Activated CD8-positive, alpha-beta T cell treated with anti-CD3 and anti-CD28 coated beads, Interleukin-2, amount 10 ng/mL, durations not matched to agents 7 days and 5 days (primary cell): ENCODE data around the gene ADA. TPM values are rescaled to one million over a fixed set of nuclear protein-coding genes. Genes with fewer than 3 reads are reported as not detected.

Source experiments
- ATAC-seq: fragments of 150-1000 bp; cut with Tn5 transposase; one replicate; pipeline ENCODE4 v1.10.0; 2021; ENCODE audit warnings: moderate library complexity
- CTCF ChIA-PET: fragments of 350-600 bp; sonication (Branson Sonifier 250); formaldehyde crosslinking; loops from one replicate; lab custom pipeline; 2021; ENCODE audit warnings: antibody characterized with exemption; lab: Charles Lee
- POLR2A ChIA-PET: fragments of 350-600 bp; sonication (Branson Sonifier 250); formaldehyde crosslinking; loops from one replicate; lab custom pipeline; 2021; ENCODE audit warnings: antibody characterized with exemption; lab: Charles Lee
- DNase-seq: peaks from one replicate; pipeline ENCODE4 v3.0.0-alpha.2; 2020
- H3K27ac Mint-ChIP-seq: one replicate; pipeline ENCODE4 v1.8.0; 2021; ENCODE audit warnings: mild to moderate bottlenecking, mixed read lengths
- H3K27me3 Mint-ChIP-seq: one replicate; pipeline ENCODE4 v1.8.0; 2021; ENCODE audit warnings: low read depth, mixed read lengths
- H3K36me3 Mint-ChIP-seq: one replicate; pipeline ENCODE4 v1.8.0; 2021; ENCODE audit warnings: low read depth, mixed read lengths
- H3K4me1 Mint-ChIP-seq: one replicate; pipeline ENCODE4 v1.8.0; 2021; ENCODE audit warnings: low read depth, mixed read lengths
- H3K4me3 Mint-ChIP-seq: one replicate; pipeline ENCODE4 v1.8.0; 2021; ENCODE audit warnings: mild to moderate bottlenecking, mixed read lengths
- H3K9me3 Mint-ChIP-seq: one replicate; pipeline ENCODE4 v1.8.0; 2022; ENCODE audit warnings: mixed read lengths; ENCODE audit not compliant: insufficient read depth
- total RNA-seq, 2 experiments: library from RNA; stranded (reverse); gene quantifications; one replicate each; pipeline ENCODE4 v1.2.3, GENCODE V29; 2021

ADA gene
- total RNA-seq, 2 experiments from 2014 or later, result 110 to 112 TPM

- Mint-ChIP-seq H3K4me1 (peaks cover 92% of the 10 kb centered on the region), H3K4me3 (peak overlapping the region; percentile 63), H3K9me3 (no peaks in the 10 kb centered on the region), H3K27me3 (no peaks in the 10 kb centered on the region), H3K27ac (peak overlapping the region; percentile 99), H3K36me3 (peaks cover 61% of the 10 kb centered on the region)
- ChIA-PET POLR2A (interaction anchor here (0.7 to 2.7 kb wide), 6 partner anchors 8 to 1186 kb away, joined by 3 to 9 read pairs (median 4); partner anchors contain the start of gene STK4), CTCF (interaction anchor here (0.9 to 11.1 kb wide), 7 partner anchors 23 to 427 kb away, joined by 3 to 150 read pairs (median 6); no protein-coding TSS in a partner anchor)
- ATAC-seq, result peak; percentile 58
- DNase-seq, result peak; percentile 63
These were observed 6.8 kb downstream of the ADA start for GRCh38 chr20:44644667-44645131.

DNA sequence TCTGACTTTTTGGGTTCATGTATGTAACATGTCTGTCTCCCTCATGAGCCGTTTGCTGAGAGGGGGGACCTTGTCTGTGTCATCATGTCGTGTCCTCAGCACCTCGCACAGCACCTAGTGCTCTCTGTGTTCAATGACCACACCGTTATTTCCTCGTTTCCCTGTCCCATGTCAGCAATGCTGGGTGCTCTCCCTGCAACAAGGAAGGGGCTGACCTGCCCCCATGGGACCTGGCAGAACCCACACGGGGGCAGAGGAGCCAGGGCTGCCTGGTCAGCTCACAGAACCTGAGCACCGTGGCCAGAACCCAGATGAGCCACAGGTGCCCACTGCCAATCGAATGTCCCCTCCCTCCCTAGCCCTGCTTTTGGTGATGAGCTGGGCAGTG, 7.3 kb downstream of the ADA start:
- peaks cover 91% of the 10 kb centered on the region for H3K4me1 Mint-ChIP-seq
- POLR2A ChIA-PET, result interaction anchor here (0.7 to 2.7 kb wide), 5 partner anchors 8 to 322 kb away, joined by 3 to 9 read pairs (median 5); partner anchors contain the start of gene STK4
- no peaks in the 10 kb centered on the region for H3K27me3 Mint-ChIP-seq
- H3K4me3 Mint-ChIP-seq, result peak overlapping the region; percentile 63
- H3K36me3 Mint-ChIP-seq, result peaks cover 61% of the 10 kb centered on the region
- H3K9me3 Mint-ChIP-seq, result no peaks in the 10 kb centered on the region
- CTCF ChIA-PET, result interaction anchor here (0.9 to 11.1 kb wide), 6 partner anchors 24 to 89 kb away, joined by 3 to 150 read pairs (median 8); no protein-coding TSS in a partner anchor
- ATAC-seq, result no peak
- peak overlapping the region; percentile 99 for H3K27ac Mint-ChIP-seq
- no peak for DNase-seq

DNA sequence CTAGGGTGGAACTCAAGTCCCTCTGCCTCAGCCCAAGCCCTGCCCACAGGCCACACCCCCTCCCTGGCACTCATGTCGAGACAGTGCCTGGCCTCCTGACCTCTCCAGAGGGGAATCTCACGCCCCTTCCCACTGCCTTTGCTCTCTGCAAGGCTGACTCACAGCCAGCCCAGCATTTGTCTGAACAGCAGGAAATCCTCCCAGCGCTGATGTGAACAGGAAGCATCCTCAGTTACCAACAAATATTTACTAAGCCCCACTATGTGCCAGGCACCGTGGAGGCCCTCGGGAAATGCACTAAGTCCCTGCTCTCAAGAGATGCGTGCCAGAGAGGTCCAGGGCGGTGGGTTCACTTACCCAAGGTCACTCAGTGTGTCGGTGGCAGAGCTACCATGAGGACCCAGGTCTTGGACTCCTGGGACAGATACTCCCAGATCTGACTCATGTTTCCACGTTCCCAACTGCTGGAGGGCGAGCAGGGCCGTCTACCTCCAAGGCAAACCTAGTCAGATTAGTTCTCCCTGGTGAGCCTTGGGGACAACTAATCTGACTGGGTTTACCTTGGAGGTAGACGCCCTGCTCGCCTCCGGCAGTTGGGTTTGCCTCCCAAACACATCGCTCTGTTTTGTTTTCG, 7.8 kb downstream of the ADA start:
- Mint-ChIP-seq H3K4me1 (peaks cover 89% of the 10 kb centered on the region), H3K27ac (peak overlapping the region; percentile 99), H3K9me3 (no peaks in the 10 kb centered on the region), H3K36me3 (peaks cover 61% of the 10 kb centered on the region), H3K27me3 (no peaks in the 10 kb centered on the region), H3K4me3 (peak overlapping the region; percentile 63)
- ChIA-PET CTCF (interaction anchor here (1.1 to 11.1 kb wide), 4 partner anchors 29 to 168 kb away, joined by 5 to 150 read pairs (median 10); partner anchors contain the start of gene TTPAL), POLR2A (interaction anchor here (1.1 to 1.2 kb wide), 2 partner anchors 33 to 39 kb away, joined by 3 to 7 read pairs; no protein-coding TSS in a partner anchor)
- ATAC-seq, result peak; percentile 37
- peak; percentile 68 for DNase-seq

DNA sequence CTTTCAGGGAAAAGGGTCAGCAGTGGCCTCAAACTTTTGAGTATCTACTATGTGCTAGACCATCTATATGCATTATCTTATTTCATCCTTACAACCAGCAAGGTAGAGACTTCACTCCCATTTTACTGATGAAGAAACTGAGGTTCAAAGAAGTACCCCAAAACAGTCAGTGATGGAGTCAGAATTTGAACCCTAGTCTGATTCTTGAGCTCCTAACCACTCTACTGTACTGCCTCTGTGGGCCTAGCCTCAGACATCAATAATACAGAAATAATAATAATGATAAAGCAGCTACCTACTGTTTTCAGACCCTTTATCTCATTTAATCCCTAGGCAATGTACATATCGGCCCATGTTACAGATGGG, 8.4 kb downstream of the ADA start:
- Mint-ChIP-seq H3K36me3 (peaks cover 58% of the 10 kb centered on the region), H3K4me1 (peaks cover 84% of the 10 kb centered on the region), H3K27me3 (no peaks in the 10 kb centered on the region), H3K27ac (peak overlapping the region; percentile 99), H3K4me3 (peak overlapping the region; percentile 57), H3K9me3 (no peaks in the 10 kb centered on the region)
- ChIA-PET POLR2A (interaction anchor here (0.9 to 1.7 kb wide), 5 partner anchors 14 to 242 kb away, joined by 3 to 6 read pairs (median 3); partner anchors contain the start of gene YWHAB), CTCF (interaction anchor here (1.1 to 11.1 kb wide), 5 partner anchors 12 to 167 kb away, joined by 3 to 150 read pairs (median 6); partner anchors contain the start of gene TTPAL)
- DNase-seq, result no peak
- no peak for ATAC-seq

DNA sequence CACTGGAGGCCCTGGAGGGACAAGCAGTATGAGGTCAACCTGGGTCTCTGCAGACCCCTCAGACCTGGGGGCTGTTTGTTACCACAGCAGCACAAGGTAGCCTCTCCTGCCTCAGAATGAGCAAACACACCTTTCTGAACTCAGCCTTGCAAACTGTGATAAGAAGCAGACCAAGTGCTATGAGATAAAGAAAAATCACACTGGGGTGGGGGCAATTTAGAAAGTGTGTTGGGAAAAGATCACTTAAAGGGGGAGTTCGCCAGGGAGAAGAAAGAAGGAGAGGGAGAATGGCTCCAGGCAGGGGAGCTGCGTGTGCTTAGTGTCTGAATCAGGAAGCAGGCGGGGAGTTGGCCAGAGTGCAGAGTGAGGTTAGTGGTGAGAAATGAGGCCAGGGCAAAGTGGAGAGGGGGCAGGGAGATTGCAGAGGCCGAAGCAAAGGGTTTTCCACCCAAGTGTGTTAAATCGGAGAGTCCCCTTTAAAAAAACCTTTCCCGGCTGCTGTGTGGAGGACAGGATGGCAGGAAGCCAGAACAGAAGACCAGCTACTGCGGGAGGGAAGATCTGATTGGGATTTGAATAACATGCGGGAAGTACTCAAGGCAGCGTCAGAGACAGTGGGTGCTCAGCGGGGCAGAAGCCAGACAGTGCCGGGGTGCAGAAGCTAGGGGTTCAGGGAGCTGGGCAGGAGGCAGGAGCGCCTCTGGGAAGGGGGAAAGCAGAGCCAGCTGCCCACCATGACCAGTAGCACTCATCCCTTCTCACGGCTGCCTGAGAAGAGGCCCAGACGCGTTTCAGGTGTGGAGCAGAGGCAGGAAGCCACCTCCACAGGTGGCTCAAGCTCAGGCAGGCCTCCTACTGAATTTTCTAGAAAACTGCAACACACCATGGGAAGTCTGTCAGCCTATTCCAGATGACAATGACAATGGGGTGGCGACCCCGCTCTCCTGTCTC, 9.0 kb downstream of the ADA start:
- peak; percentile 59 for DNase-seq
- POLR2A ChIA-PET, result interaction anchor here (0.9 to 1.7 kb wide), 5 partner anchors 14 to 243 kb away, joined by 3 to 6 read pairs (median 3); partner anchors contain the start of gene YWHAB
- H3K4me1 Mint-ChIP-seq, result peaks cover 77% of the 10 kb centered on the region
- CTCF ChIA-PET, result interaction anchor here (0.9 to 11.1 kb wide), 7 partner anchors 12 to 167 kb away, joined by 3 to 150 read pairs (median 5); partner anchors contain the start of gene TTPAL
- peak overlapping the region; percentile 57 for H3K4me3 Mint-ChIP-seq
- peak overlapping the region; percentile 99 for H3K27ac Mint-ChIP-seq
- no peaks in the 10 kb centered on the region for H3K27me3 Mint-ChIP-seq
- peaks cover 59% of the 10 kb centered on the region for H3K36me3 Mint-ChIP-seq
- ATAC-seq, result peak; percentile 18
- no peaks in the 10 kb centered on the region for H3K9me3 Mint-ChIP-seq

GRCh38 chr20:44641325-44641724, 10.2 kb downstream of the ADA start:
- H3K27ac Mint-ChIP-seq, result peak overlapping the region; percentile 89
- H3K9me3 Mint-ChIP-seq, result no peaks in the 10 kb centered on the region
- no peak for ATAC-seq
- H3K4me1 Mint-ChIP-seq, result peaks cover 66% of the 10 kb centered on the region
- no peaks in the 10 kb centered on the region for H3K27me3 Mint-ChIP-seq
- no peak for DNase-seq
- peaks cover 58% of the 10 kb centered on the region for H3K36me3 Mint-ChIP-seq
- CTCF ChIA-PET, result interaction anchor here (1.1 to 11.1 kb wide), 4 partner anchors 32 to 120 kb away, joined by 4 to 150 read pairs (median 10); no protein-coding TSS in a partner anchor
- POLR2A ChIA-PET, result no interaction called here
- no peak overlapping the region for H3K4me3 Mint-ChIP-seq

DNA sequence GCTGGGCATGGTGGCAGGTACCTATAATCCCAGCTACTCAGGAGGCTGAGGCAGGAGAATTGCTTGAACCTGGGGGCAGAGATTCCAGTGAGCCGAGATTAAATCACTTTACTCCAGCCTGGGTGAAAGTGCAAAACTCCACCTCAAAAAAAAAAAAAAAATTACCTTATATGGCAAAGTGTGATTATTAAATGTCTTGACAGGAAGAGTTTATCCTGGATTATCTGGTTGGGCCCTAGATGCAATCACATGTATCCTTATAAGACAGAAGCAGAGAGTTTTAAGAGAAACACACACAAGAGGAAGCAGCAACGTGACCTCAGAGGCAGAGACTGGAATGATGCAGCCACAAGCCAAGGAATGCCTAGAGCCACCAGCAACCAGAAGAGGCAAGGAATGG, 11.0 kb downstream of the ADA start:
- ChIA-PET CTCF (interaction anchor here (1.6 kb wide), 1 partner anchor 30 kb away, joined by 5 read pairs; no protein-coding TSS in a partner anchor), POLR2A (no interaction called here)
- H3K27me3 Mint-ChIP-seq, result no peaks in the 10 kb centered on the region
- DNase-seq (no peak), ATAC-seq (no peak)
- no peaks in the 10 kb centered on the region for H3K9me3 Mint-ChIP-seq
- peaks cover 60% of the 10 kb centered on the region for H3K36me3 Mint-ChIP-seq
- H3K4me3 Mint-ChIP-seq, result no peak overlapping the region
- H3K27ac Mint-ChIP-seq, result peak overlapping the region; percentile 41
- peaks cover 58% of the 10 kb centered on the region for H3K4me1 Mint-ChIP-seq

- peaks cover 30% of the 10 kb centered on the region for H3K4me1 Mint-ChIP-seq
- ChIA-PET CTCF (interaction anchor here (0.6 to 2.5 kb wide), 4 partner anchors 9 to 47 kb away, joined by 3 to 8 read pairs (median 3); no protein-coding TSS in a partner anchor), POLR2A (interaction anchor here (0.9 kb wide), 1 partner anchor 126 kb away, joined by 3 read pairs; no protein-coding TSS in a partner anchor)
- no peak for ATAC-seq
- no peak for DNase-seq
- H3K4me3 Mint-ChIP-seq, result no peak overlapping the region
- no peaks in the 10 kb centered on the region for H3K27me3 Mint-ChIP-seq
- H3K27ac Mint-ChIP-seq, result no peak overlapping the region
- no peaks in the 10 kb centered on the region for H3K9me3 Mint-ChIP-seq
- peaks cover 67% of the 10 kb centered on the region for H3K36me3 Mint-ChIP-seq
These were observed 13.8 kb downstream of the ADA start for GRCh38 chr20:44637522-44638372.

GRCh38 chr20:44637042-44637441, 14.5 kb downstream of the ADA start:
- peaks cover 63% of the 10 kb centered on the region for H3K36me3 Mint-ChIP-seq
- no peaks in the 10 kb centered on the region for H3K27me3 Mint-ChIP-seq
- POLR2A ChIA-PET, result interaction anchor here (0.9 kb wide), 1 partner anchor 125 kb away, joined by 3 read pairs; no protein-coding TSS in a partner anchor
- DNase-seq, result no peak
- CTCF ChIA-PET, result interaction anchor here (0.6 to 2.5 kb wide), 4 partner anchors 10 to 48 kb away, joined by 3 to 8 read pairs (median 3); no protein-coding TSS in a partner anchor
- no peak overlapping the region for H3K4me3 Mint-ChIP-seq
- peaks cover 23% of the 10 kb centered on the region for H3K4me1 Mint-ChIP-seq
- no peak for ATAC-seq
- no peak overlapping the region for H3K27ac Mint-ChIP-seq
- H3K9me3 Mint-ChIP-seq, result no peaks in the 10 kb centered on the region

DNA sequence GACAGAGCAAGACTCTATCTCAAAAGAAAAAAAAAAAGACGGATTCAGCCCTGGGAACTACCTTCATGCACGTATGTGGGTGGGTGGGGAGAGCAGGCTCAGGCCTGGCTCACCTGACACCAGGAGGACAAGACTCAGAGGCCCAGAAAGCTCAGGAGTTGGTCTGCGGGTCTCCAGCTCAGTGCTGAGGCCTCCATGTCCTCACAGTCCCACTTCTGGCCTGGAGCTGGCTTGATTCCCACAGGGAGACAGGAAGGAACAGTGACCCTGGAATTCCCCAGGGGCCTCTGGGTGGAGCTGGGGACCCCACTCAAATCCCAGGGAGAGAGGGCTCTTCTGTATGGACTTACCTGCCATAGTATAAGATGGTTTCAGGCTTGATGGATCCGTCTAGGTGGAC, 15.6 kb downstream of the ADA start:
- Mint-ChIP-seq H3K9me3 (no peaks in the 10 kb centered on the region), H3K4me3 (no peak overlapping the region), H3K27ac (peak overlapping the region; percentile 12), H3K4me1 (peaks cover 12% of the 10 kb centered on the region), H3K36me3 (peaks cover 65% of the 10 kb centered on the region), H3K27me3 (no peaks in the 10 kb centered on the region)
- no peak for ATAC-seq
- POLR2A ChIA-PET, result interaction anchor here (0.6 to 1.1 kb wide), 3 partner anchors 9 to 37 kb away, joined by 3 to 5 read pairs (median 3); no protein-coding TSS in a partner anchor
- DNase-seq, result no peak
- CTCF ChIA-PET, result interaction anchor here (0.9 to 1.6 kb wide), 3 partner anchors 15 to 48 kb away, joined by 3 to 6 read pairs (median 5); partner anchors contain the start of gene ADA
